ENCODE data around the gene VASN.

VASN gene

GRCh38 chr16:4372001-4372577, 441 bp downstream of the VASN start:
- no peak for DNase-seq

DNA sequence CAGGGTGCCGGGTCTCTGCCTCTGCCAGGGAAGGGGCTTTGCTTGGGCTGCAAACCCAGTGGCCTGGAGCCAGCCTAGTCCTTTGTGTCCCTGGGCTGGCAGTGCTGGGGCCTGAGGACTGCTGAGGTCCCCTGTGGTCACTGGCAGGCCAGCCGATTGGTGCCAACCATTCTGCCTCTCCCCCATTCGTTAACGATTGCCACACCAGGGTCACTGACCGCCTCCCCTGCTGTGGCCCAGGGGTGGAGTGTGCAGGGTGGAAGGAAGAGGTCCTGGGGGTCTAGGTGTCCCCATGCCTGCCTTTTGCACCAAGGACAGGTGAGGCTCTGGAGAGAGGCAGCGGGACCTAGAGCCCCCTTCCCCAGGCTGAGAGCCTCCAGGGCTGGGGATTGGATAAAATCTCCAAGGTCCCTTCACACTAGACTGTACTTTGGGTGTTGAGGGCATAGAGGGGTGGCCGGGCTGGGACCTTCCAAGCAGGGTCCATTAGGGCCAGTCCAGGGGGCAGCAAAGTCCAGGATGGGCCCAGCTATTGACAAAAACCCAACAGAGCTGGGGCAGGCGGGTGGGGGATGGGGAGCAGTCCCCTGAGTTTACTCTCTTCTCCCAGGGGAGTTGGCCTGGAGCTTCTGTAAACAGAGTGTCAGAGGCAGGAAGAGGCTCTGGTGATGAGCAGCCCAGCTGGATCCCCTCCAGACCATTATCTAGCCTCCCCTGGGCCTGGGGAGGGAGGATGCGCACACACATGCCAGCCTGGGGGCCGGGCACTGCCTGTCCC, 1.1 kb downstream of the VASN start:
- no peak for DNase-seq

DNA sequence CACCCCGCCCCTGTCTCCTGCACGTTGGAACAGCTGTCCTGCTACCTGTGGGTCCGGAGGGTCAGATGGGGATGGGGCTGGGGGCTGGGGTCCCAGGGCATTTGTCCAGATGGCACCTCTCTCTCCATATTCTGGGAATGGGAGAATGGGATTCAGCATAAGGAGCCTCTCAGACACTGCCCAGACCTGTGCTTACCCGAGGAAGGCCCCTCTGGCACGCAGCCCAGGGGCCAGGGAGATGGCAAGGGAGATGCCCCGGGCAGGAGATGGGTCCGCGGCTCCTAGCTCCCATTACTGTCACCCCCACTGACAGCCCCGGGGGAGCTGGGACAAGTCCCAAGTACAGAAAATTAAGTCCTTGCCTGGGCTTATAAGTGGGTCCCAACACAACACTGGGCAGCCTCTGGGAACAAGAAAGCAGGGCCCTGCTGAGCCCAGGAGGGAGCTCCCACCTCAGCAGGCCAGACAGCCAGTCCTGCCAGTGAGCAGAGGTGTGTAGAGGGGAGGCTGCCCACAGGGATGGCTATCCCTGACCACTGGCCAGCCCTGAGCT, 1.8 kb downstream of the VASN start:
- DNase-seq: no peak

GRCh38 chr16:4373909-4374742, 2.5 kb downstream of the VASN start:
- peak; percentile 76 for DNase-seq

- no peak for DNase-seq
These were observed 4.1 kb downstream of the VASN start for GRCh38 chr16:4375717-4376116.

- DNase-seq: no peak
These were observed 4.7 kb downstream of the VASN start for GRCh38 chr16:4376126-4376892.

DNA sequence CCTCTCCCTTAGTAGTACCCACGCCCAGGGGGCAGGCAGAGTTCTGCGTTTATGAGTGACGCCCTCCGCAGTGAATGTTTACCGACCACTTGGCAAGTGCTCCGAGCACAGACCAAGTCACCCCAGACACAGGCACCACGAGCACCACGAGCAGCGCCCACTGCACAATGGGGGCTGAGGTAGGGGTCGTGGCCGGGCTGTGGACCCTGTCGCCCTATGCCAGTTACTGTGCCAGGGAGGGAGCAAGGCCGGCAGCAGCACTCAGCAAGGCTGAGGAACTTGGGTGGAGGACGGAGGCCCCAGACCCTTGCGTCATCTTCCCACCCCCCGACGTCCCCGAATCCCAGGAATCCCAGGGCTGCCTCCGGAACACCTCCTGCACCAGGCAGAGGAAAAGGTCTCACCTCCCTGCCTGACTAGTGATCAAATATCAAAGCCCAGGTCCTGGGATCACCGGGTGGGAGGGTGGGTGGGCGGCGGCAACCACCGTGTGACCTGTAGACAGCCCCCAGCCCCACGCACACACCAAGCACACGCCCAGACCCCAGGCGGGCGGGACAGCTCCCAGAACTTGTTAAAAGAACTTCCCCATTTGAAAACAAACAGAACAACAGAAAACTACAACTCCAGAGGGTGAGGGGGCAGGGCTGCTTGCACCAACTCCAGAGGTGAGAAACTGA, 5.4 kb downstream of the VASN start:
- no peak for DNase-seq

GRCh38 chr16:4377573-4378154, 6.0 kb downstream of the VASN start:
- DNase-seq: peak; percentile 59

DNA sequence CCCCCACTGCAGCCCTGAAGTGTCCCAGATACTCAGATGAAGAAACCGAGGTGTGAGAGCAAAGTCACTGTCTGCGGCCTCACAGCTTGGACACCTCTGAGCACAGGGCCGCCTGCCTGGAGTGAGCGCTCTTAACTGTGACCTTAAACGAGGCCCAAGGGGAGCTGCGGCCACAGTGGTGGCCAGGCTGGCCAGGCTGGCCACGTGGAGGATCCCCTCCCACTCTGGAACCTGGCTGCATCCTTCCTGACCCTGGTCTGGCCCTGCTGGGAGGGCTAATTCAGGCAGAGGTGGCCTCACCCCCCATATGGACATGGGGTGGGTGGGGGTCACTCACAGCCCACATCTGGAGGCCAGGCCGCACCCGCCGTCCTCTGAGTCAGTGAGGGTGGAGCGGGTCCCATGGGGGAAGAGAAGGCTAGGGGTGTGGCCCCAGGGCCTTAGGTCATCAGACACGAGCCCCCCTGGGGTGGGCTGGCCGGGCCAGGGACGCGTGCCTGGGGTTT, 6.6 kb downstream of the VASN start:
- DNase-seq: peak; percentile 30

GRCh38 chr16:4378999-4379690, 7.5 kb downstream of the VASN start:
- no peak for DNase-seq

DNA sequence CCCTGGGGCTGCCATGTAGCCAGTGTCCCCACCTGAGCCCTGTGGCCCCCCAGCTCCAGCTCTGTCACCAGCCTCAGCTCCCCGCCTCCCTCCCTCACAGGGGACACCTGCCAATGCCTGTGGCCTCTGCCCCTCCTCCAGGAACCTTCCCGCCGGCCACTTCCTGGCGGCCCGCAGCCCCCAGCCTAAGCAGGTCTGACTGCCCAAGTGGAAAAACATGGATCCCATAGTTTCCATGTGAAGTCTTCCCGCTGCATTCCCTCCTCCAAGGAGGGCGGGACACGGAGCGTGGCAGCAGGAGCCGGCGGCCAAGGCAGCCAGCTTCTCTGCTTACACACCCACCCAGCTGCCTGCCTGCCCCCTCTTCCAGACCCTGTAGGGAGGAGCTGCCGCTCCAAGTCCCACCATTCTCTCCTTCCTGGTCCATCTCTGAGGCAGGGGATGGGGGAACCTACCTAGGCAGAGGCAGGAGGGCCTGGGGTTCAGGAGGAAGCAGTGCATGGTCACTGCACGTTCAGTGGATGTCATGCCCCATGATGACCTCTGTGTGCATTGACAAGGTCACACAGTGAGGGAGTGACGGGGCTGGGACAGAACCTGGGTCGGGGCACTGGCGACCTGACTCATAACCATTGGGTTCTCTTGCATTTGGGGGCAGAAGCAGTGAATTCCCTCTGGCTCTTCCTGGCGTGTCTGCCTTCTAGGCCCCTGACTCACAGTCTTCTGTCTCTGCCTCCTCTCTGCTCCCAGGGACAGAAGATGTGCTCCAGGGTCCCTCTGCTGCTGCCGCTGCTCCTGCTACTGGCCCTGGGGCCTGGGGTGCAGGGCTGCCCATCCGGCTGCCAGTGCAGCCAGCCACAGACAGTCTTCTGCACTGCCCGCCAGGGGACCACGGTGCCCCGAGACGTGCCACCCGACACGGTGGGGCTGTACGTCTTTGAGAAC, 8.7 kb downstream of the VASN start:
- peak; percentile 70 for DNase-seq

DNA sequence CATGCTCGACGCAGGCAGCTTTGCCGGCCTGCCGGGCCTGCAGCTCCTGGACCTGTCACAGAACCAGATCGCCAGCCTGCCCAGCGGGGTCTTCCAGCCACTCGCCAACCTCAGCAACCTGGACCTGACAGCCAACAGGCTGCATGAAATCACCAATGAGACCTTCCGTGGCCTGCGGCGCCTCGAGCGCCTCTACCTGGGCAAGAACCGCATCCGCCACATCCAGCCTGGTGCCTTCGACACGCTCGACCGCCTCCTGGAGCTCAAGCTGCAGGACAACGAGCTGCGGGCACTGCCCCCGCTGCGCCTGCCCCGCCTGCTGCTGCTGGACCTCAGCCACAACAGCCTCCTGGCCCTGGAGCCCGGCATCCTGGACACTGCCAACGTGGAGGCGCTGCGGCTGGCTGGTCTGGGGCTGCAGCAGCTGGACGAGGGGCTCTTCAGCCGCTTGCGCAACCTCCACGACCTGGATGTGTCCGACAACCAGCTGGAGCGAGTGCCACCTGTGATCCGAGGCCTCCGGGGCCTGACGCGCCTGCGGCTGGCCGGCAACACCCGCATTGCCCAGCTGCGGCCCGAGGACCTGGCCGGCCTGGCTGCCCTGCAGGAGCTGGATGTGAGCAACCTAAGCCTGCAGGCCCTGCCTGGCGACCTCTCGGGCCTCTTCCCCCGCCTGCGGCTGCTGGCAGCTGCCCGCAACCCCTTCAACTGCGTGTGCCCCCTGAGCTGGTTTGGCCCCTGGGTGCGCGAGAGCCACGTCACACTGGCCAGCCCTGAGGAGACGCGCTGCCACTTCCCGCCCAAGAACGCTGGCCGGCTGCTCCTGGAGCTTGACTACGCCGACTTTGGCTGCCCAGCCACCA, 9.7 kb downstream of the VASN start:
- DNase-seq: no peak

GRCh38 chr16:4381935-4382794, 10.5 kb downstream of the VASN start:
- no peak for DNase-seq

- no peak for DNase-seq
These were observed 11.2 kb downstream of the VASN start for GRCh38 chr16:4382795-4383357.

DNA sequence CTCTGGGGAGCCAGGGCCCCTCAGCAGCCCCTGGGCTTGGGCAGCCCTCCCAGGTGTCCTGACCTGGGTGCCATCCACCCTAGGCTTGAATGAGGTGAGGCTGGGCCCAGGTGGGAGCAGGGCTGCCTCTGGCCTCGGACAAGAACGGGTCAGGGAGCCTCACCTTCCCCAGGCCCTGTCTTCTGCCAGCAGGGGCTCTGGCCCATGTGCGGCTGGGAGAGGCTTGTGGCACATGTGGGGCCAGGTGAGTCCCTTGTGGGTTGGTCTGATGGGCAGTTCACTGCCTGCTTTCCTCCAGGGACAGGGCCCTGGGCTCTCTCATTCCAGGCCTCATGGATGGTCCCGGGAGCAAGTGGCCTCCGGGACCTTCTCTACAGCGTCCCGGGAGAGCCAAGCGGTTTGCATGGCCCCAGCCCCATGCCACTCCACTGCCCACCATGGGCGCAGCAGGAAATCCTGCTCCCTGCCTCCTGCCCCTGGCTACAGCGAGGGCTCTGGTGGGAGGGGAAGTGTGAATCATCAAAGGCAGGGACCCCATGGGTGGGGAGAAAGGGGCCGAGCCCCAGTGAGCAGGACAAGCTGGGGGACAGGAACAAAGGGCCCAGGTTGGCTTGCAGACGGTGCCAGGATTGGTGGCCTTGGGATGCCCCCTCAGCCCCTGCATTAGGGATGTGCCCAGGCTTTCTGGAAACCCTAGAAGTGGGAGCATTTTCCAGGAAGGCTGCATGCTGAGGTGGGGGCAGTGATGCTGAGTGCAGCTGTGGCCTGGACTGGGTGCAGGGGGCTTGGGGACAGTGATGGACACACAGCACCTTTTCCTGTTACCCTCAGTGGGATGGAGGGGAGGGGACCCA, 12.2 kb downstream of the VASN start:
- no peak for DNase-seq

DNA sequence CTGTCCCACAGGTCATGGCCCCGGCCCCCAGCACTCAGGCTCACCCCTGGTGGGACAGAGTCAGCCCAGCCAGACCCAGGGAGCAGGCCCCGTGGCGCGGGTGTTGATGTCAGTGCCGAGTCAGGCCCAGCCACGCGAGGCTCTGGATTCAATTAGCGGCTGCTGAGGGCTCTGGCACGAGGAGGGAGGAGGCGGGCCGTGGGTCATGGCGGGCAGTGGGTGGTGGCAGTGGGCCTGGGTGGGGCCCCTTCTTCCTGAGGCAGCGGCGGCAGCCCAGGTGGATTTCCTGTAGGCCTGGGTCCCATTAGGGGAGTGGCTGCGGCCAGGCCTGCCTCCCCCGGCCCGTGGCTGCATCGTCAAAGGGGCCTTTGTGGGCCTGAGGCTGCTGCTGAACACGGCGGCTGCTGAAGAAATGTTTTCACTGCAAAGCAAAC, 12.9 kb downstream of the VASN start:
- DNase-seq: no peak
